Measurements from ENCODE around the gene NKD2.

The NKD2 gene

GRCh38 chr5:1040571-1040970, 32.0 kb downstream of the NKD2 start:
- H3K4me3 ChIP-seq (ENCODE audit: low read depth, low read length) = no peak overlapping the region

- no peak overlapping the region for H3K4me3 ChIP-seq (ENCODE audit: low read depth, low read length)
These were observed 32.9 kb downstream of the NKD2 start for GRCh38 chr5:1041225-1042143.

- H3K4me3 ChIP-seq (ENCODE audit: low read depth, low read length) = no peak overlapping the region
These were observed 34.0 kb downstream of the NKD2 start for GRCh38 chr5:1042626-1043025.

GRCh38 chr5:1043327-1043726, 34.7 kb downstream of the NKD2 start:
- no peak overlapping the region for H3K4me3 ChIP-seq (ENCODE audit: low read depth, low read length)

- H3K4me3 ChIP-seq (ENCODE audit: low read depth, low read length) = no peak overlapping the region
These were observed 35.5 kb downstream of the NKD2 start for GRCh38 chr5:1044117-1044516.

GRCh38 chr5:1045960-1046560, 37.5 kb downstream of the NKD2 start:
- H3K4me3 ChIP-seq (ENCODE audit: low read depth, low read length) = no peak overlapping the region

GRCh38 chr5:1047332-1047965, 38.8 kb downstream of the NKD2 start:
- no peak overlapping the region for H3K4me3 ChIP-seq (ENCODE audit: low read depth, low read length)

GRCh38 chr5:1048162-1048721, 39.6 kb downstream of the NKD2 start:
- H3K4me3 ChIP-seq (ENCODE audit: low read depth, low read length) = no peak overlapping the region

GRCh38 chr5:1048861-1049838, 40.5 kb downstream of the NKD2 start:
- H3K4me3 ChIP-seq (ENCODE audit: low read depth, low read length) = no peak overlapping the region

- H3K4me3 ChIP-seq (ENCODE audit: low read depth, low read length) = no peak overlapping the region
These were observed 42.1 kb downstream of the NKD2 start for GRCh38 chr5:1050423-1051365.

GRCh38 chr5:1051366-1051720, 42.7 kb downstream of the NKD2 start:
- no peak overlapping the region for H3K4me3 ChIP-seq (ENCODE audit: low read depth, low read length)

- H3K4me3 ChIP-seq (ENCODE audit: low read depth, low read length) = no peak overlapping the region
These were observed 43.5 kb downstream of the NKD2 start for GRCh38 chr5:1052076-1052475.

GRCh38 chr5:1052641-1053390, 44.2 kb downstream of the NKD2 start:
- H3K4me3 ChIP-seq (ENCODE audit: low read depth, low read length) = no peak overlapping the region

- H3K4me3 ChIP-seq (ENCODE audit: low read depth, low read length) = no peak overlapping the region
These were observed 44.9 kb downstream of the NKD2 start for GRCh38 chr5:1053391-1054017.

GRCh38 chr5:1054018-1054798, 45.6 kb downstream of the NKD2 start:
- no peak overlapping the region for H3K4me3 ChIP-seq (ENCODE audit: low read depth, low read length)

- no peak overlapping the region for H3K4me3 ChIP-seq (ENCODE audit: low read depth, low read length)
These were observed 46.5 kb downstream of the NKD2 start for GRCh38 chr5:1054799-1055775.
